Fibroblast of lung (primary cell): Measurements from ENCODE around the gene CACNB4.

Source experiments
- EZH2 ChIP-seq: IDR thresholded peaks from 2 replicates; pipeline ENCODE4 v1.5.1; 2012; ENCODE audit warnings: low read length, control low read depth, mild to moderate bottlenecking; ENCODE audit errors: missing control alignments
- TF ChIP-seq, protein P1 (sequence below), 2 donors: IDR thresholded peaks in 1 of 2; conservative IDR thresholded peaks in 1 of 2; 1 replicate in 1 of 2; 2 replicates in 1 of 2; pipeline ENCODE4 v1.5.1; 2011 to 2012; ENCODE audit warnings: low read length in 2 of 2, control low read depth in 1 of 2, inconsistent platforms in 1 of 2, low read depth in 1 of 2, mild to moderate bottlenecking in 1 of 2

DNA sequence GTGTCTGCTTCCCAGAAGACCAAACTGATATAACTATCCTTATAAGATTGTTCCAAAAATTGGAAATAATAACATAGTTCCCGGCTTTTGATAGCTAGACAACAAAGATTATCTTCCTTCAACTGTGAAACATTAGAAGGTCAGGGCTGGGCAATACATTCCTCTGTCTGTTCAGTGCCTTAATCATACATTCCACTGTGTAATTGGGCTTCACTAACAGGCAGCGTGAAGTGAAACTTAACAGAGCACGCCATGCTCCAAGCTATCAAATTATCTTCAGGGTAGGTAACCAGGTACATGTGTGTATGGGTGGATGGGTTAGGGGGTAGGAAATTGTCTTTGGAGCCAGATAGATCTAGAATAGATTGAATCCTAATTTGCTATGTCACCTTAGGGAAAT, 247.1 kb downstream of the CACNB4 start:
- TF ChIP-seq, protein P1, sequence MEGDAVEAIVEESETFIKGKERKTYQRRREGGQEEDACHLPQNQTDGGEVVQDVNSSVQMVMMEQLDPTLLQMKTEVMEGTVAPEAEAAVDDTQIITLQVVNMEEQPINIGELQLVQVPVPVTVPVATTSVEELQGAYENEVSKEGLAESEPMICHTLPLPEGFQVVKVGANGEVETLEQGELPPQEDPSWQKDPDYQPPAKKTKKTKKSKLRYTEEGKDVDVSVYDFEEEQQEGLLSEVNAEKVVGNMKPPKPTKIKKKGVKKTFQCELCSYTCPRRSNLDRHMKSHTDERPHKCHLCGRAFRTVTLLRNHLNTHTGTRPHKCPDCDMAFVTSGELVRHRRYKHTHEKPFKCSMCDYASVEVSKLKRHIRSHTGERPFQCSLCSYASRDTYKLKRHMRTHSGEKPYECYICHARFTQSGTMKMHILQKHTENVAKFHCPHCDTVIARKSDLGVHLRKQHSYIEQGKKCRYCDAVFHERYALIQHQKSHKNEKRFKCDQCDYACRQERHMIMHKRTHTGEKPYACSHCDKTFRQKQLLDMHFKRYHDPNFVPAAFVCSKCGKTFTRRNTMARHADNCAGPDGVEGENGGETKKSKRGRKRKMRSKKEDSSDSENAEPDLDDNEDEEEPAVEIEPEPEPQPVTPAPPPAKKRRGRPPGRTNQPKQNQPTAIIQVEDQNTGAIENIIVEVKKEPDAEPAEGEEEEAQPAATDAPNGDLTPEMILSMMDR (conservative IDR thresholded peaks at IDR 0.05 in 1 of 2, IDR thresholded peaks at IDR 0.05 in 1 of 2; ENCODE audit: low read depth in 1 of 2, low read length in 2 of 2) = no peak
- no peak for TF ChIP-seq EZH2
